ENCODE measurements around the gene PCBP3. TPM values are rescaled to one million over a fixed set of nuclear protein-coding genes. Genes with fewer than 3 reads are reported as not detected.

Gene PCBP3
- total and polyA plus RNA-seq, 2 donors (not counting 3 experiments of a cell fraction or from before 2014, with no cell fraction given), result 0.06 to 1.1 TPM

DNA sequence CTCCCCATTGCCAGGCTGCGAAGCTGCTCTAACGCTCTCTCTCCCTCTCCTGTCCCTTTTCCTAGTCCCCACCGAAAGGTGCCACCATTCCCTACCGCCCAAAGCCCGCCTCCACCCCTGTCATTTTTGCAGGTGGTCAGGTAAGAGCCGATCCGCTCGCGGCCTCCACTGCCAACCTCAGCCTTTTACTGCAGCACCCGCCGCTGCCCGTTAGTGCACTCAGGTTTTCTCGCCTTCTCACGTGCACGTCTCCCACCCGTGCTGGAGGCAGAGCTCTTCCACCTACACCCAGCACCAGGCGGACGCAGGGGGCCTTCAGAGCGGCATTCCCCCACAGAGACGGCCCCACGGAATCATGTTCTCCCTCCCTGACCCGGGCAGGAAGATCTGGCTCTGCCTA, 270.4 kb downstream of the PCBP3 start:
- BruUV-seq (replicated peaks), result no TSS peak
- Histone ChIP-seq H3K9me3 (replicated peaks; ENCODE audit: control insufficient read depth, insufficient read depth, low read length) (no peaks in the 10 kb centered on the region), H4K20me1 (replicated peaks; ENCODE audit: control insufficient read depth, extremely low read depth, insufficient read depth, low read length) (no peaks in the 10 kb centered on the region), H3K4me2 (ENCODE audit: insufficient read depth, low read length) (no peak overlapping the region), H3K9me1 (replicated peaks; ENCODE audit: control insufficient read depth, extremely low read depth, insufficient read depth, low read length) (no peaks in the 10 kb centered on the region), H3K27me3 (ENCODE audit: control insufficient read depth in 2 of 2, insufficient read depth in 2 of 2, low read length in 2 of 2) (no peaks in the 10 kb centered on the region), H3K4me3 (replicated peaks in 1 of 3; ENCODE audit: insufficient read depth in 1 of 3, low read depth in 1 of 3, low read length in 3 of 3) (no peak overlapping the region), H3K36me3 (ENCODE audit: control insufficient read depth in 2 of 2, extremely low read depth in 1 of 2, insufficient read depth in 2 of 2, low read length in 2 of 2) (no peaks in the 10 kb centered on the region), H3K27ac (ENCODE audit: insufficient read depth, low read depth, low read length) (no peak overlapping the region), H2AFZ (ENCODE audit: low read depth, low read length) (no peak overlapping the region), H3K79me2 (ENCODE audit: control insufficient read depth, insufficient read depth, low read length) (no peaks in the 10 kb centered on the region), H3K9ac (replicated peaks; ENCODE audit: extremely low read depth, insufficient read depth, low read length) (no peak overlapping the region), H3K4me1 (ENCODE audit: control insufficient read depth, extremely low read depth, insufficient read depth, low read length) (no peaks in the 10 kb centered on the region)
- no peak for FAIRE-seq
- intact Hi-C loops (cut with micrococcal nuclease), result no loop called here
- dilution Hi-C loops (cut with MboI; ENCODE audit: extremely low pct_ligation_motif_present, low sequenced_read_pairs), result no loop called here
- no peak for TF ChIP-seq MYC (IDR thresholded peaks at IDR 0.05; ENCODE audit: low read depth, low read length)
- TF ChIP-seq POLR2A (IDR thresholded peaks at IDR 0.05; ENCODE audit: low read depth, low read length), result no peak
- TF ChIP-seq, protein P1, sequence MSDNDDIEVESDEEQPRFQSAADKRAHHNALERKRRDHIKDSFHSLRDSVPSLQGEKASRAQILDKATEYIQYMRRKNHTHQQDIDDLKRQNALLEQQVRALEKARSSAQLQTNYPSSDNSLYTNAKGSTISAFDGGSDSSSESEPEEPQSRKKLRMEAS (IDR thresholded peaks at IDR 0.05; ENCODE audit: insufficient read depth, insufficient read length), result no peak
- no peak for TF ChIP-seq EZH2 (IDR thresholded peaks at IDR 0.05; ENCODE audit: borderline replicate concordance, low read depth, low read length, severe bottlenecking)
- no peak for TF ChIP-seq POLR2AphosphoS5 (IDR thresholded peaks at IDR 0.05; ENCODE audit: insufficient read depth, low read depth, low read length)
- TF ChIP-seq JUN (IDR thresholded peaks at IDR 0.05; ENCODE audit: borderline replicate concordance, insufficient read depth, insufficient read length, low read depth), result no peak
- TF ChIP-seq, protein P2, sequence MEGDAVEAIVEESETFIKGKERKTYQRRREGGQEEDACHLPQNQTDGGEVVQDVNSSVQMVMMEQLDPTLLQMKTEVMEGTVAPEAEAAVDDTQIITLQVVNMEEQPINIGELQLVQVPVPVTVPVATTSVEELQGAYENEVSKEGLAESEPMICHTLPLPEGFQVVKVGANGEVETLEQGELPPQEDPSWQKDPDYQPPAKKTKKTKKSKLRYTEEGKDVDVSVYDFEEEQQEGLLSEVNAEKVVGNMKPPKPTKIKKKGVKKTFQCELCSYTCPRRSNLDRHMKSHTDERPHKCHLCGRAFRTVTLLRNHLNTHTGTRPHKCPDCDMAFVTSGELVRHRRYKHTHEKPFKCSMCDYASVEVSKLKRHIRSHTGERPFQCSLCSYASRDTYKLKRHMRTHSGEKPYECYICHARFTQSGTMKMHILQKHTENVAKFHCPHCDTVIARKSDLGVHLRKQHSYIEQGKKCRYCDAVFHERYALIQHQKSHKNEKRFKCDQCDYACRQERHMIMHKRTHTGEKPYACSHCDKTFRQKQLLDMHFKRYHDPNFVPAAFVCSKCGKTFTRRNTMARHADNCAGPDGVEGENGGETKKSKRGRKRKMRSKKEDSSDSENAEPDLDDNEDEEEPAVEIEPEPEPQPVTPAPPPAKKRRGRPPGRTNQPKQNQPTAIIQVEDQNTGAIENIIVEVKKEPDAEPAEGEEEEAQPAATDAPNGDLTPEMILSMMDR (IDR thresholded peaks at IDR 0.05; ENCODE audit: extremely low read depth in 1 of 2, insufficient read depth in 1 of 2, low read depth in 1 of 2, low read length in 2 of 2), result no peak
- TF ChIP-seq FOS (IDR thresholded peaks at IDR 0.05; ENCODE audit: borderline replicate concordance, insufficient read depth, low read length), result no peak
- no peak for TF ChIP-seq GATA2 (IDR thresholded peaks at IDR 0.05; ENCODE audit: insufficient read depth, insufficient read length, low read depth, low read length)
- no peak for DNase-seq (ENCODE audit: low read depth, low spot score)
- ChIA-PET CTCF (no interaction called here), POLR2A (no interaction called here)

All from endothelial cell of umbilical vein (primary cell).